ENCODE results near the gene RASD2.
A peak's percentile ranks its signal among the peaks of the same experiment; 100 is the strongest.

The RASD2 gene

GRCh38 chr22:35519306-35520000 is 21.2 kb upstream of the RASD2 start:
- DNase-seq: no peak

GRCh38 chr22:35521358-35522224 is 19.0 kb upstream of the RASD2 start:
- DNase-seq: no peak

GRCh38 chr22:35522225-35523149 is 18.1 kb upstream of the RASD2 start:
- DNase-seq: no peak

DNA sequence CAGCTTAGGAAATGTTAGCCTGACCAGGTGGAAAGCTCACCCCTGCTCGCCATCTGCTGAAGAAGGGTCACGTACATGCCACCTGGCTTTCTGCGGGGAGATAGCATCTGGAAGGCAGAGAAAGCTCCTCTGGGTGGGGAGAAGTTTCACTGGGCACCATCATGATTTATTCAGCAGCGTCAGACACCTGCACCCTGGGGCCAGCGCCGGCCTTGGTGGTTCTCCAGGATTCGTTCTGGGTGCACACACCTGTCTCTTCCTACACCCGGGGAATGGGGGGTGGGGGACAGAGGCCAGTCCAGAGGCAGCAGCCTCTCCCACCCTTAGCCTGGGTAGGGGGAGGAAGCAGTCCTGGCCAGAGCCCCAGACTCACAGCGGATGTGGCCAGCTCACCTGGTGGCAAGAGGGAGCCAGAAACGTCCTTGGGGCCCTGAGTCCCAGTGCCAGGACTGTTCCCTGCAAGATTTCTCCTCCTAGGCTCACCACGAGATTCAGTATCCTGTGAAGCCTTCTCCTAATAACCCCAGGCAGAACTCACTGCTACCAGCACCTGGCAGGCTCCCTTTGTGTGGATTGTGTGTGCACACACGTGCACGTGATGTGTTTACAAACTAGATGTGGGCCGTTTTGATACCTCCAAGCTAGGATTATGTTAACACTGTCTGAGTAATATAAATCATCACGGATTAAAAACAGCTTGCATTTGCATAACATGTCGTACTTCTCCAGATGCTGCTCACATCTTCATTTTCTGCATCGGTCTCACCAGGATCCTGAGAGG is 17.3 kb upstream of the RASD2 start:
- DNase-seq: no peak

GRCh38 chr22:35524966-35525686 is 15.5 kb upstream of the RASD2 start:
- no peak for DNase-seq

DNA sequence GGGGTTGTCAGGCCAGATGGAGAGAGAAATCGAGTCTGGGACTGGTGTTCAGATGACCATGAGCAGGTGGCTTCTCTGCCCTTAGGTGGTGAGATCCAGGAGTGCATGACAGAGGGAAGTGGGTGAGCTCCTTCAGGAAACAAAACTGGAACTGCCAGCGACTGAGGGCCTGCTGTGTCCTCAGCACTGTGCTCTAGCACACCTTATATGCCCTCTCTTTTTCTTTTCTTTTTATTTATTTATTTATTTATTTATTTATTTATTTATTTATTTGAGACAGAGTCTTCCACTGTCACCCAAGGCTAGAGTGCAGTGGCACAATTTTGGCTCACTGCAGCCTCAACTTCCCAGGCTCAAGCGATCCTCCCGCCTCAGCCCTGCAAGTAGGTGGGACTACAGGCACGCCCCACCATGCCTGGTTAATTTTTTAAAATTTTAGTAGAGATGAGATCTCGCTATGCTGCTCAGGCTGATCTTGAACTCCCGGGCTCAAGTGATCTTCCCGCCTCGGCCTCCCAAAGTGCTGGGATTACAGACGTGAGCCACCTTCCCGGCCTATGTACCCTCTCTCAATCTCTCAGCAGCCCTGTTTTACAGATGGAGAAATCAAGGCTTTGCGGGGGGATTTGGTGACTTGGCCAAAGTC is 14.8 kb upstream of the RASD2 start:
- no peak for DNase-seq

DNA sequence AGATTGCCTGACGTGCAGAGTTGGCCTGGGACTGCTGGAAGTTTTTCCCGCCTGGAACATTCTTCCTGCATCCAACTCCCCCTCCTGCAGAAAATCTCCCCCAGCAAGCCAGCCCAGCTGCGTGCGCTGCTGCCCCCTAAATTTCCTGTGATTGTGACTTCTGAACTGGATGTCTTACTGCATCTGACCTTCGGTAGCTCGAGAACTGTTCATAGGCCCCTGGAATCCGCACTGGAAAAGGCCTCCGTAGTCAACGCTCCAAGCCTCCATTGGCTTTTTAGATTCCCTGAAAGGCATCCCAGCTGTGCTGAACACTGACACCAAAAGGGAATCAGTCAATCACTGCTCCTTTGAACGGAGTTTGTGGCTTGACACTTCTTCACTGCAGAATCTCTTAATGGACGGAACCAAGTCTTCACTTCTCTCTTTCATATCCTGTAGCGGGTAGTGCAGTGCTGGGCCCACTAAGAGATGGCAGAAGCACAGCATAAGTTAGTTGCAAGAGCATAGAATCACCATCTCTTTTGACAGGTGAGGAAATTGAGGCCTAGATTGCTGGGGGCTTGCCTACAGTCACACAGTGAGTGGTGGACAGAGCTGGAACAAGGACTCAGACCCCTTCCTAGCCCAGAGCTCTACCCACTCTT is 14.2 kb upstream of the RASD2 start:
- no peak for DNase-seq

- DNase-seq: no peak
Measured at GRCh38 chr22:35528927-35529326, 11.7 kb upstream of the RASD2 start.

DNA sequence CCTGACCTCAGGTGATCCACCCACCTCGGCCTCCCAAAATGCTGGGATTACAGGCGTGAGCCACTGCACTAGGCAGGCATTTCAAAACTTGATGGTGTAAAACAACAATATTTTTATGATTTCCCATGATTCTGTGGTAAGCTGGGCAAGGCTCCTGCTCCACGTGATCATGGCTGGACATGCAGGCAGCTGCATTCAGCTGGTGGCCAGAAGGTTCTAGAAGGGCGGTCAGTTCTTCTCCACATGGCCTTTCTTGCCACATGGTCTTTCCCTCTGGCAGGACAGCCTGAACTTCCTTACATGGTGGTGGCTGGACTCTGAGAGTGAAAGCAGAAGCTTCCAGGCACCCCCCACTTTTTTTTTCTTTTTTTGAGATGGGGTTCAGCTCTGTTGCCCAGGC is 9.9 kb upstream of the RASD2 start:
- DNase-seq: no peak

- DNase-seq: no peak
Measured at GRCh38 chr22:35531202-35531601, 9.4 kb upstream of the RASD2 start.

DNA sequence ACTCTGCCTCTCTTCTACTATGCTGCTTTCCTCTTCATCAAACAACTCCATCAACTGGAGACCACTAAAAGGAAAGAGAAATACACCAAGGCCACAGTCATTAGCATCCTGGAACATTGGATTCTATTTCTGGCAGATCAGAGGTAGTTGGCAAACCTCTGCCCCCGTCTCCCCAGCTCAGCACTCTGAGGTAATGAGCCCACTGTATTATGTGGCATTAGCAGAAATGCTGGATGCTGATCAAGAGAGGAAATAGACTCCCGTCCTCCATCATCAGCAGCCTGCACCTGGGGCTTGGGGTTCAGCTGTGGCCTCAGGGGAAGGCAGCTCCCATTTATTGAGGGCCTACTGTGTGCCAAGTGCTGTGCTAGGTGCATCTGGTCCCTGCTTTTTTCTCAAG is 9.0 kb upstream of the RASD2 start:
- DNase-seq: no peak

- no peak for DNase-seq
Measured at GRCh38 chr22:35533365-35534029, 7.1 kb upstream of the RASD2 start.

- no peak for DNase-seq
Measured at GRCh38 chr22:35534091-35534490, 6.5 kb upstream of the RASD2 start.

DNA sequence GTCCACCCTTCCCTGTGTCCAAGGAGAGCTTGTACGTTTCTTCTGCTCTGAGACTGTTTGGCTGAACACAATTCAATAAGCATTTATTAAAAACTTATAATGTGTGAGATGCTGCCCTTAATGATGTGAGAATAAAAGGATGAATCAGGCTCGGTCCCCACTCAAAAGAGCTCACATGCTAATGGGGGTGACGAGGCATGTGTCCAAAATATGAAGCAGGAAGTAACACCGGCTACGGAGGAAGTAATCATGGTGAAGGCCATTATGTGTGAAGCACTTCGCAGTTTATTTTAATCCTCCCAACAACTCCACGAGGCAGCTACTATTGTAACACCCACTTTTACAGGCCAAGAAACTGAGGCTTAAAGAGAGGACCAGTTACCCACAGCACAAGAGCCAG is 3.4 kb upstream of the RASD2 start:
- DNase-seq: no peak

DNA sequence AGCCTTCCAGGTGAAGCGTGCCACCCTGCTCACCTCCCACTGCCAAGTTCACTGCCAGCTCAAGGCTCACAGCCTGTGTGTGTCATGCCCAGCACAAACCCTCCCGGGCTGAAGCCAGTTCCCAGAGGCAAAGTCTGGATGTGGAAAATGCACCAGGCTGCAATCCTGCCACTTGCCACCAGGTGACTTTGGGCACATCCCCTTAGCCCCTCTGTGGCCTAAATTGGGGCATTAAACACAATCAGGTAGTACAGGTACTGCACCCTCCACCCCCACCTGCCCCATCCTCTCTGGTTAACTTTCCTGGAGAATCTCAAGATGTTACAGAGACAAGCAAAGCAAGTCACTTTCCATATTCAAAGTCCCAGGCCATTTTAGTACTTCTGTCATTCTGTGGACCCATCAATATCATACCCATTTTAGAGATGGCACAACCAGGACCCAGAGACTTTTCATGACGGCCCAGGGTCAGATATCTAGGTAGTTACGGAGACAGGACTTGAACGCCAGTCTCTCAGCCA is 1.8 kb upstream of the RASD2 start:
- DNase-seq: no peak

DNA sequence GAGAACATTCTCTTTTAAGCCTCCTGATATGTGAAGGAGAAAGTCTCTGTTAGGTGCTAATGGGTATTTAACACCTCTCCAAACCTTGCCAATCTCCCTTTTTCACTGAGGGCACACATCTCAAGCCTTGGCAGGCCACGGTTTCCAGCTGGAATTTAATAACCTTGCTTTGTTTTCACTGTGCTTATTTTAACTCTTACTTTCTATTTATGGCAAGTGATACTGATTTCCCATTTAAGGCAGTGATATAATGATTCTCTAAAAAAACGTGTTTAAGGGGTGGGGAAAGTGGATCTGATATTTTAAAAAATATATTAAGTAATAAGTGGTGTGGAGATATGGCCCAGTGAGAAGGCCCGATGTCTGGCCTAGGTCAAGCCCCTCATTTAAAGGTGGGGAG is 1.1 kb upstream of the RASD2 start:
- no peak for DNase-seq

DNA sequence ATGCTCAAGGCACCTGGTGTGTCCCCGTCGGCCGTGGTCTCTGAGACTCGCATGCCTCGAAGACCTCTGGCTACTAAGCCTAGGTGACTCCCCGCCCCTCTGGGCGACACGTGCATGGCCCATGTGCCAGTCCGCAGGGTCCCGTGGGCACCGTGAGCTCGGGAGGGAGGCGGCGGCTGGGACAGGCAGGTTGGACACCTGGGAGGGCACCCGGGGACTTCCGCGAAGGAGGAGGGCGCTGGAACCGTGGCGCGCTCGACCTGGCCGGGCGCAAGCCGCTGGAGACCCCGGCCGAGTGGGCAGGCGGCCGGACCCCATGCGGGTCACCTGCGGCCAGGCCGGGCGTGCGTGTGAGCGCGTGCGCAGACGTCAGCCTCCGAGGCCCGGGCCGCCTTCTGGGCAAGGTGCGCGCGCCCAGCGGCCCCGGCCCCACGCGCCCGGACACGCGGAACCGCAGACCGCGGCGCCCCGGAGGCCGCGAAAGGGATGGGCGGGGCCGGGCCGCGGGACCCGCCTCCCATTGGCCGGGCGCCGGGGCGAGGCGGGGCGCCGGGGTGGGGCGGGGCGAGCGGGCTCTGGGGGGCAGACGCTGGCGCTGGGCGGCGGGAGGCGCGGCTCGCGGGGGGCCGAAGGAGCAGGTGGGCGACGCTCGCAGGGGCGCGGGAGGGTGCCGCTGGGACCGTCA is 579 bp upstream of the RASD2 start:
- peak; percentile 44 for DNase-seq

DNA sequence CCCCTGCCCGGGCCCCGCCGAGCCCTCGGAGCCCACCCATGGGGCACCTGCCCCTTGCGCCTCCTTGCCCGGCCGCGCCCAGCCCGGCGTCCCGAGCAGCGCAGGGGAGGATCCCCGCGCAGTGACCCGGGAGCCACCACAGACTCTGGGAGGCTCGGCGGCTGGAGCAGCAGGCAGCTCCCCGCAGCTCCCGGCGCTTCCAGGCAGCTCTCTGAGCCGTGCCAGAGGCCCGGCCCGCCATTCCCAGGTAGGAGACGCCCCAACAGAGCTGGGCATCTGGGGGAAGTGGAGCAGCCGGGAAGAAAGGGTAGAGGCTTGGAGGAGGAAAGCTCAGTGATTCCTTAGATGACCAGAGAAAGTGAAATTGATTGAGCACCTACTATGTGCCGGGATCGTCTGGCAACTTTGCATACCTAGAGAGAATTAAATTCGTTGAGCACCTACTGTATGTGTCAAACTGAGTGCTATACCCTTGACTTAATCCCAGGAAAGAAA is 670 bp downstream of the RASD2 start:
- DNase-seq: no peak
